ENCODE data around the gene BCAS3. TPM values are rescaled to one million over a fixed set of nuclear protein-coding genes. Genes with fewer than 3 reads are reported as not detected.

BCAS3 gene
- total RNA-seq, 2 experiments from 2014 or later = 20.1 to 31.8 TPM

DNA sequence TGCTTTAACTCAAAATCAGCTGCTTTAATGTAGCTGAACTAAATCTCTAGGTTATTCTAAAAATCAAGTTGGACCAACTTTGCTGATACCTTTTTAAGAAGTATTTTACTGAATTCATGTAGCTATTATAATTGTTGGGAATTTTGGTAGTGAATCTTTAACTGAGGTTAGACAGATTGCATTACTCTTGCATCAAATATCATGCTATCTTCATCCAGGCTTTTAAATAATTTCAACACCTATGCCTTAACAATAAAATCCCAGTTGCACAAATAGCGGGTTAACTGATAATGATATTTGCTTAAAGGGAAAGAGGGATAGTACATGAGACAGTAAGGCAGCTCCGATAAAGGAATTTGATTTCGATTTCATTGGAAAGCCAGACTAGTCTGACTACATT, 480.7 kb downstream of the BCAS3 start:
- H3K4me1 Mint-ChIP-seq (ENCODE audit: low read depth) = peaks cover 28% of the 10 kb centered on the region
- POLR2A ChIA-PET = no interaction called here

DNA sequence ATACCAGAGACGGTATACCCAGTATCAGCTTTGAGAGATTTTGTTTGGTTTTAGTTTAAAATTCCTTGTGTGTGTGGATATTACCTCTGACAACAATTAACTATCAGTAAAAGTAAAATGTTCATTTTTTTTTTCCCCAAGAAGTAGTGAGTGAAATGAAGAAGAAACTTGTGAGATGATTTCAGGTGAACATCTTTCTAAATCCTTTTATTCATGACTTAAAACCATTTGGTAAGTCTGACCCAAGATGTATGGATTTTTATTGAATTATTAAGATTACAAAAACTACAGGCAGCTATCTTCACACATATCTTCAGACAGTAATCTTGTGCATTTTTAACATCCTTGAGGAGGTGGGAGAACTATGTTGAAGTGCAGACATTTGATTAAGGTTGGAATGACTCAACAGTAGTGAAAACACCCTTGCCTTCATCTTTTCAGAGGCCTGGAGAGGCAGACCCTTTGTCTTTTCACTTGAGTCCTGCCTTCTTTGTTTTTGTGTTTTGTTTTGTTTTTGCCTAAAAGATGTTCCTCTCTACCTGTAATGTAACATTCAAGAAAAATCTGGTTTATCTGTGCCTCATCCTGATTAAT, 481.7 kb downstream of the BCAS3 start:
- no peak overlapping the region for H3K27ac ChIP-seq (ENCODE audit: low read depth in 1 of 2, low read length in 2 of 2)
- Mint-ChIP-seq H3K4me1 (ENCODE audit: low read depth) (peaks cover 28% of the 10 kb centered on the region), H3K4me3 (no peak overlapping the region), H3K9me3 (no peaks in the 10 kb centered on the region), H3K27ac (no peak overlapping the region), H3K36me3 (ENCODE audit: low read depth) (peaks cover 2% of the 10 kb centered on the region), H3K27me3 (no peaks in the 10 kb centered on the region)
- no peak overlapping the region for H3K4me3 ChIP-seq (ENCODE audit: low read length)
- CTCF ChIA-PET = no interaction called here
- H3K9me3 ChIP-seq (ENCODE audit: control insufficient read depth in 1 of 2, insufficient read depth in 1 of 2, low read length in 2 of 2) = no peaks in the 10 kb centered on the region
- TF ChIP-seq, protein P1, sequence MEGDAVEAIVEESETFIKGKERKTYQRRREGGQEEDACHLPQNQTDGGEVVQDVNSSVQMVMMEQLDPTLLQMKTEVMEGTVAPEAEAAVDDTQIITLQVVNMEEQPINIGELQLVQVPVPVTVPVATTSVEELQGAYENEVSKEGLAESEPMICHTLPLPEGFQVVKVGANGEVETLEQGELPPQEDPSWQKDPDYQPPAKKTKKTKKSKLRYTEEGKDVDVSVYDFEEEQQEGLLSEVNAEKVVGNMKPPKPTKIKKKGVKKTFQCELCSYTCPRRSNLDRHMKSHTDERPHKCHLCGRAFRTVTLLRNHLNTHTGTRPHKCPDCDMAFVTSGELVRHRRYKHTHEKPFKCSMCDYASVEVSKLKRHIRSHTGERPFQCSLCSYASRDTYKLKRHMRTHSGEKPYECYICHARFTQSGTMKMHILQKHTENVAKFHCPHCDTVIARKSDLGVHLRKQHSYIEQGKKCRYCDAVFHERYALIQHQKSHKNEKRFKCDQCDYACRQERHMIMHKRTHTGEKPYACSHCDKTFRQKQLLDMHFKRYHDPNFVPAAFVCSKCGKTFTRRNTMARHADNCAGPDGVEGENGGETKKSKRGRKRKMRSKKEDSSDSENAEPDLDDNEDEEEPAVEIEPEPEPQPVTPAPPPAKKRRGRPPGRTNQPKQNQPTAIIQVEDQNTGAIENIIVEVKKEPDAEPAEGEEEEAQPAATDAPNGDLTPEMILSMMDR (IDR thresholded peaks at IDR 0.05) = no peak
- intact Hi-C loops (cut with DNase I, micrococcal nuclease) = no loop called here
- no peaks in the 10 kb centered on the region for H3K36me3 ChIP-seq (ENCODE audit: insufficient read depth, low read length)
- ATAC-seq (ENCODE audit: poor library complexity) = no peak
- peaks cover 4% of the 10 kb centered on the region for H3K4me1 ChIP-seq (ENCODE audit: insufficient read depth, low read length)
- POLR2A ChIA-PET = no interaction called here
- DNase-seq = no peak
- H3K27me3 ChIP-seq (ENCODE audit: control insufficient read depth in 1 of 2, insufficient read depth in 2 of 2, low read length in 2 of 2) = no peaks in the 10 kb centered on the region

More for the DNA sequence above, 480.7 kb downstream of the BCAS3 start:
- no peaks in the 10 kb centered on the region for H3K36me3 Mint-ChIP-seq (ENCODE audit: low read depth)
- no peak overlapping the region for H3K27ac Mint-ChIP-seq
- Histone ChIP-seq H3K36me3 (ENCODE audit: insufficient read depth, low read length) (no peaks in the 10 kb centered on the region), H3K9me3 (ENCODE audit: control insufficient read depth in 1 of 2, insufficient read depth in 1 of 2, low read length in 2 of 2) (no peaks in the 10 kb centered on the region), H3K4me3 (ENCODE audit: low read length) (no peak overlapping the region), H3K27me3 (ENCODE audit: control insufficient read depth in 1 of 2, insufficient read depth in 2 of 2, low read length in 2 of 2) (no peaks in the 10 kb centered on the region), H3K4me1 (ENCODE audit: insufficient read depth, low read length) (peaks cover 4% of the 10 kb centered on the region), H3K27ac (ENCODE audit: low read depth in 1 of 2, low read length in 2 of 2) (no peak overlapping the region)
- H3K27me3 Mint-ChIP-seq = no peaks in the 10 kb centered on the region
- intact Hi-C loops (cut with DNase I, micrococcal nuclease) = no loop called here
- H3K4me3 Mint-ChIP-seq = no peak overlapping the region
- H3K9me3 Mint-ChIP-seq = no peaks in the 10 kb centered on the region
- no peak for DNase-seq
- CTCF ChIA-PET = no interaction called here
- no peak for ATAC-seq (ENCODE audit: poor library complexity)
- TF ChIP-seq, protein P1 (IDR thresholded peaks at IDR 0.05) = no peak

- intact Hi-C loops (cut with DNase I, micrococcal nuclease) = no loop called here
- no peak for DNase-seq
- TF ChIP-seq, protein P1 (IDR thresholded peaks at IDR 0.05) = no peak
These were observed 482.6 kb downstream of the BCAS3 start for GRCh38 chr17:61160204-61160603.

More at GRCh38 chr17:61160204-61160603, 482.6 kb downstream of the BCAS3 start:
- no peak for ATAC-seq (ENCODE audit: poor library complexity)
- Mint-ChIP-seq H3K27me3 (no peaks in the 10 kb centered on the region), H3K4me3 (no peak overlapping the region), H3K27ac (no peak overlapping the region), H3K36me3 (ENCODE audit: low read depth) (peaks cover 7% of the 10 kb centered on the region), H3K9me3 (peaks cover 2% of the 10 kb centered on the region), H3K4me1 (ENCODE audit: low read depth) (peaks cover 28% of the 10 kb centered on the region)
- H3K4me3 ChIP-seq (ENCODE audit: low read length) = no peak overlapping the region
- H3K27ac ChIP-seq (ENCODE audit: low read depth in 1 of 2, low read length in 2 of 2) = no peak overlapping the region
- no peaks in the 10 kb centered on the region for H3K36me3 ChIP-seq (ENCODE audit: insufficient read depth, low read length)
- CTCF ChIA-PET = no interaction called here
- H3K9me3 ChIP-seq (ENCODE audit: control insufficient read depth in 1 of 2, insufficient read depth in 1 of 2, low read length in 2 of 2) = no peaks in the 10 kb centered on the region
- POLR2A ChIA-PET = no interaction called here
- peaks cover 4% of the 10 kb centered on the region for H3K4me1 ChIP-seq (ENCODE audit: insufficient read depth, low read length)
- H3K27me3 ChIP-seq (ENCODE audit: control insufficient read depth in 1 of 2, insufficient read depth in 2 of 2, low read length in 2 of 2) = no peaks in the 10 kb centered on the region
